Duodenal mucosa (tissue), 2 donors: ENCODE measurements around the gene LILRA5.
"Not testable (repeated sequence)": the region's sequence is repeated elsewhere in the genome, so short reads cannot be mapped to it uniquely, and the experiment has no call there.

ENCODE experiments used
- H3K27ac ChIP-seq: one replicate; pipeline ENCODE4 v1.7.0; 2013; ENCODE audit warnings: low read depth, low read length
- H3K27me3 ChIP-seq, 2 donors: one replicate each; pipeline ENCODE4 v1.7.0; 2013; ENCODE audit warnings: low read length in 2 of 2, control low read depth in 1 of 2; ENCODE audit not compliant: insufficient read depth in 2 of 2, control insufficient read depth in 1 of 2
- H3K36me3 ChIP-seq, 2 donors: one replicate each; pipeline ENCODE4 v1.7.0; 2013; ENCODE audit warnings: low read length in 2 of 2, control low read depth in 1 of 2; ENCODE audit not compliant: insufficient read depth in 2 of 2, control insufficient read depth in 1 of 2
- H3K4me1 ChIP-seq, 2 donors: one replicate each; pipeline ENCODE4 v1.7.0; 2013; ENCODE audit warnings: low read length in 2 of 2, control low read depth in 1 of 2; ENCODE audit not compliant: insufficient read depth in 2 of 2, control insufficient read depth in 1 of 2
- H3K4me3 ChIP-seq, 2 donors: one replicate each; pipeline ENCODE4 v1.7.0; 2013; ENCODE audit warnings: low read length in 2 of 2, low read depth in 1 of 2
- H3K9ac ChIP-seq, 2 donors: one replicate each; pipeline ENCODE4 v1.7.0; 2013; ENCODE audit warnings: low read length in 2 of 2, low read depth in 1 of 2
- H3K9me3 ChIP-seq, 2 donors: one replicate each; pipeline ENCODE4 v1.7.0; 2013; ENCODE audit warnings: low read length in 2 of 2, control low read depth in 1 of 2; ENCODE audit not compliant: control insufficient read depth in 1 of 2

Gene LILRA5

GRCh38 chr19:54309811-54310210 is 3.2 kb downstream of the LILRA5 start:
- H3K4me1 ChIP-seq: no peaks in the 10 kb centered on the region
- no peaks in the 10 kb centered on the region for H3K36me3 ChIP-seq
- H3K9me3 ChIP-seq: no peaks in the 10 kb centered on the region
- H3K9ac ChIP-seq: no peak overlapping the region
- H3K4me3 ChIP-seq: no peak overlapping the region
- H3K27me3 ChIP-seq: no peaks in the 10 kb centered on the region
- H3K27ac ChIP-seq: no peak overlapping the region

DNA sequence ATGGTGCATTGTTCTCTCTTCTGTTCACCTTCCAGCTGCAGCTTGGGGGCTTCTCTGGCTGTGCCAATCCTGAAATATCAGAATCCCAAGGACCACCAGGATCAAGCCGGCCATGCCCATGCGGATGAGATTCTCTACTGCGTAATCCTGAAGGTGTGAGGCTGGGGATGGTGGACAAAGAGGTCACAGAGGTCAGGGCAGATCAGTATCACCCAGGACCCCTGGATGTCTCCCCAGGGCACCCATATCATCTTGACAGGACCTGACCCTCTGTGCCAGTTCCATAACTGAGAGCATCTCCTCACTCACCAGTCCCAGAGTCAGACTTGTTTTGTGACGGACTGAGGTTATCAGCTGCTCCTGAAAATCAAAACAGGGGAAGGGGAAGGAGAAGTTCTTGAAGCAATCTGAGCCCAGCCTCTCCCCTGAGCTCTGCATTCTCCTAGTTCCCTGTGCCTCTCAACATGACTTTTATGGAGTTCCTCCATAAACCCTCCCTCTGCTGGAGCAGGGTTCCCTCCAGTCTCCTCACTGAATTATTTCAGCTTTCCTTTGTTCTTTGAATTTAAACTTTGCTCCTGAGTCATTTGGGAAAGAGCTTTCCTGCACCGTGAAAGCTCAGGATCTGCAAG is 5.5 kb downstream of the LILRA5 start:
- Histone ChIP-seq H3K36me3 (no peaks in the 10 kb centered on the region), H3K27me3 (no peaks in the 10 kb centered on the region), H3K4me3 (no peak overlapping the region), H3K9ac (no peak overlapping the region), H3K4me1 (peaks cover 0 to 5% of the 10 kb centered on the region in 2 donors), H3K9me3 (no peaks in the 10 kb centered on the region), H3K27ac (no peak overlapping the region)

DNA sequence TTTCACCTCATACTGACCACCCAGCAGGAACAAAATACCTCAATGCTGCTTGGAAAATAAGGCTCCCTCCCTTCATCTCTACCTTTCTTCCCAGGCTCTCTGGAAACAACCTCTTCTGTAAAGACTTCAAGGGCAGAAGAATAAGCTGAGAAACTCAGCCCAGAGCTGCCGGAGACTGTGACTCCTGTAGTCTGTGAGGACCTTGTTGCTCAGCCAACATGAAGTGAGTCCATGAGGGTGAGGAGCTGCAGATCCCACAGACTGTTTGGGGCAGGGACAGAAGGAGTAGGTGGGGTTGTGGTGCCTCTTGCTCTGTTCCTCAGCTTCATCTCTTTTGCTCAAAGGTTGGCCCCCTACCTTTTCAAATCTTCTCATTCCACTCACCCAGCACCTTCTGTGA is 7.8 kb downstream of the LILRA5 start:
- H3K4me1 ChIP-seq: peaks cover 0 to 5% of the 10 kb centered on the region in 2 donors
- H3K27me3 ChIP-seq: no peaks in the 10 kb centered on the region
- no peaks in the 10 kb centered on the region for H3K9me3 ChIP-seq
- no peak overlapping the region for H3K4me3 ChIP-seq
- H3K9ac ChIP-seq: no peak overlapping the region
- H3K27ac ChIP-seq: no peak overlapping the region
- H3K36me3 ChIP-seq: no peaks in the 10 kb centered on the region

GRCh38 chr19:54302257-54302656 is 10.7 kb downstream of the LILRA5 start:
- no peaks in the 10 kb centered on the region for H3K27me3 ChIP-seq
- no peaks in the 10 kb centered on the region for H3K36me3 ChIP-seq
- H3K9me3 ChIP-seq: no peaks in the 10 kb centered on the region
- peaks cover 0 to 5% of the 10 kb centered on the region in 2 donors for H3K4me1 ChIP-seq
- no peak overlapping the region for H3K9ac ChIP-seq
- no peak overlapping the region for H3K27ac ChIP-seq
- no peak overlapping the region for H3K4me3 ChIP-seq

DNA sequence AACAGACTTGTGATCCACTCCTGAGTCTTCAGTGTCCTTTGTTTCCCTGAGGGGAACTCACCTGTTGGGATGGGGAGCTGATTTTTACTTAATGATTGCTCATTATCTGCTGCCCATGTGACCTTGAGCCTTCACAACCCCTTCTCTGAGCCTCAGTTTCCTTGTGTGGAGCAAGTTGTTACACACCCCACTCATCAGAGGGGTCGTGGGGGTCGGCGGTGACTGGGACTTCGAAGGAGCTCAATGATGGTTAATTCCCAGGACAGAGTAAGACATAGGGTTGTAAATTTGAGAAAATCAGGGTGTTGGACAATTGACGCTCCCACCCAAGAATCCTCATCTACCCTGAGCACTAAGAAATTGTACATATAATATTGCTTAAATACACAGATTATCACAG is 13.5 kb downstream of the LILRA5 start:
- Histone ChIP-seq H3K27me3 (no peaks in the 10 kb centered on the region), H3K4me3 (no peak overlapping the region), H3K9ac (no peak overlapping the region), H3K4me1 (peaks cover 0 to 5% of the 10 kb centered on the region in 2 donors), H3K9me3 (no peaks in the 10 kb centered on the region), H3K36me3 (no peaks in the 10 kb centered on the region), H3K27ac (no peak overlapping the region)

- H3K36me3 ChIP-seq: no peaks in the 10 kb centered on the region
- no peaks in the 10 kb centered on the region for H3K27me3 ChIP-seq
- no peak overlapping the region for H3K9ac ChIP-seq
- H3K9me3 ChIP-seq: no peaks in the 10 kb centered on the region
- peaks cover 0 to 1% of the 10 kb centered on the region in 2 donors for H3K4me1 ChIP-seq
- H3K4me3 ChIP-seq: no peak overlapping the region
- H3K27ac ChIP-seq: no peak overlapping the region
Measured at GRCh38 chr19:54299126-54299498, 13.9 kb downstream of the LILRA5 start.

GRCh38 chr19:54298357-54299125 is 14.4 kb downstream of the LILRA5 start:
- H3K27ac ChIP-seq: no peak overlapping the region
- H3K9ac ChIP-seq: no peak overlapping the region
- H3K36me3 ChIP-seq: no peaks in the 10 kb centered on the region
- peaks cover 0 to 3% of the 10 kb centered on the region in 2 donors for H3K27me3 ChIP-seq
- no peaks in the 10 kb centered on the region for H3K9me3 ChIP-seq
- H3K4me1 ChIP-seq: no peaks in the 10 kb centered on the region
- H3K4me3 ChIP-seq: no peak overlapping the region

DNA sequence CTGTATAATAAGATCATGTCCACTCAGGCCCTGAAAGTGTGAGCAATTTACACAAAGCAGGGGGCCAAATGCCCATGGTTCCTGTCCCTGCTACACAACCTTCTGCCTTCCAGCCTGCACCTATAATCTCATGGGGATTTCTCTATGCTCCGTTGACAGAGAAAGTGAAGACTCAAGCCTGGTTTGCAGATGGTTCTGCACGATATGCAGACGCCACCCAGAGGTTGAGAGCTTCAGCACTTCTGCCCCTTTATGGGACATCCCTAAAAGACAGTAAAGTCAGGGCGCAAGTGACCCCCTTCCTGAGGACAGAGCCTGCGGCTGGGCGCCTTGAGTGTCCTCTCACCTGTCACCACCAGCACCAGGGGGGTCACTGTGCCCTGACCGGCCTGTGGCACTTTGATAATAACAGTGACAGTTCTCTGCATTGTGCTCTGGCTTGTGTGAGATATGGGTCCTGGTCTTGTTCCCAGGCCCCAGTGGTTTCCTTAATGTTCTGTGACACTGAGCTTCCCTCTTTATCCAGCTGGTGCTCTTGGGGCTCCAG is 15.1 kb downstream of the LILRA5 start:
- Histone ChIP-seq H3K4me3 (no peak overlapping the region), H3K4me1 (no peaks in the 10 kb centered on the region), H3K27ac (no peak overlapping the region), H3K9ac (no peak overlapping the region), H3K27me3 (peaks cover 0 to 5% of the 10 kb centered on the region in 2 donors), H3K36me3 (no peaks in the 10 kb centered on the region), H3K9me3 (no peaks in the 10 kb centered on the region)

DNA sequence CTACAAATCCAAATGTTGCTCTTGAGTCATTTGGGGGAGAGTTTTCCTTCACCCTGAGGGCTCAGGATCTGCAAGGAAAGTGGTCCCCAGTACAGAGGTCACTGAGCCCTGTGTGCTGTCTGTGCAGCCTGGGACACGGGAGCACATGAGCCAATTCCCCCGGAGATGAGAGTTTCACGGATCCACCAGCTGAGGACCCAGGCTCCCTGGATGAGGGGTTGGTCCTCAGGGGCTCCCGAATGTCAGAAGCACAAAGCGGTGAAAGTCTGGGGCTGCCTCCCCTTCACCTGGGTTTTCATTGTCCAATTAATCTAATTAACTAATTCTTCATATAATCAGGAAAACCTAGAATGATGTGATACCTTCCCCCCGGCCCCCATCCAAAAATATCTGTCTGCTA is 18.4 kb downstream of the LILRA5 start:
- H3K9me3 ChIP-seq: no peaks in the 10 kb centered on the region
- H3K4me1 ChIP-seq: no peaks in the 10 kb centered on the region
- no peaks in the 10 kb centered on the region for H3K36me3 ChIP-seq
- no peak overlapping the region for H3K4me3 ChIP-seq
- no peak overlapping the region for H3K9ac ChIP-seq
- no peak overlapping the region for H3K27ac ChIP-seq
- peaks cover 0 to 5% of the 10 kb centered on the region in 2 donors for H3K27me3 ChIP-seq

GRCh38 chr19:54289160-54289559 is 23.8 kb downstream of the LILRA5 start:
- H3K4me3 ChIP-seq, H3K27me3 ChIP-seq, H3K4me1 ChIP-seq, H3K36me3 ChIP-seq, H3K9ac ChIP-seq, H3K9me3 ChIP-seq, H3K27ac ChIP-seq: not testable (repeated sequence)
